Neural cell (in vitro differentiated cells): ENCODE results near the gene GP2. TPM values are rescaled to one million over a fixed set of nuclear protein-coding genes. Genes with fewer than 3 reads are reported as not detected.
A peak's percentile ranks its signal among the peaks of the same experiment; 100 is the strongest.

Experiments used
- H2AFZ ChIP-seq: fragments of 200-600, 300-800 bp; sonication (generic), shearing (Covaris generic); 2 replicates; pipeline ENCODE4 v1.6.0; 2014; ENCODE audit warnings: low read depth, mild to moderate bottlenecking, antibody characterized with exemption, low read length, moderate library complexity
- H3F3A ChIP-seq: fragments of 200-600 bp; shearing (Covaris generic); 2 replicates; pipeline ENCODE4 v1.6.1; 2016; ENCODE audit warnings: mild to moderate bottlenecking, moderate library complexity, mixed read lengths, antibody characterized with exemption, low read length; ENCODE audit not compliant: insufficient read depth, poor library complexity, severe bottlenecking
- H3K27ac ChIP-seq: fragments of 200-600, 300-800 bp; sonication (generic), shearing (Covaris generic); 2 replicates; pipeline ENCODE4 v1.5.1; 2014; ENCODE audit warnings: mild to moderate bottlenecking, low read length, moderate library complexity
- H3K27me3 ChIP-seq: fragments of 300-800, 200-600 bp; sonication (generic), shearing (Covaris generic); 2 replicates; pipeline ENCODE4 v1.6.0; 2014; ENCODE audit warnings: mild to moderate bottlenecking, low read depth, low read length, moderate library complexity; ENCODE audit not compliant: insufficient read depth
- H3K36me3 ChIP-seq: fragments of 300-800, 200-600 bp; sonication (generic), shearing (Covaris generic); 2 replicates; pipeline ENCODE4 v1.5.1; 2014; ENCODE audit warnings: mild to moderate bottlenecking, antibody characterized with exemption, low read length, moderate library complexity; ENCODE audit not compliant: insufficient read depth
- H3K4me2 ChIP-seq: fragments of 300-800, 200-600 bp; sonication (generic), shearing (Covaris generic); 2 replicates; pipeline ENCODE4 v1.6.0; 2014; ENCODE audit warnings: mild to moderate bottlenecking, low read length
- H3K4me3 ChIP-seq: fragments of 300-800, 200-600 bp; sonication (generic), shearing (Covaris generic); 2 replicates; pipeline ENCODE4 v1.5.1; 2014; ENCODE audit warnings: mild to moderate bottlenecking, low read length, moderate library complexity
- H3K79me2 ChIP-seq: fragments of 200-600 bp; shearing (Covaris generic); replicated peaks from 2 replicates; pipeline ENCODE4 v1.6.0; 2014; ENCODE audit warnings: mild to moderate bottlenecking, low read length, moderate library complexity; ENCODE audit not compliant: insufficient read depth
- H3K9ac ChIP-seq: fragments of 300-800, 200-600 bp; sonication (generic), shearing (Covaris generic); 2 replicates; pipeline ENCODE4 v1.6.1; 2016; ENCODE audit warnings: mild to moderate bottlenecking, low read length, mixed read lengths
- H3K9me2 ChIP-seq: fragments of 200-600 bp; shearing (Covaris generic); 2 replicates; pipeline ENCODE4 v1.6.1; 2016; ENCODE audit warnings: mild to moderate bottlenecking, low read length, mixed read lengths; ENCODE audit not compliant: insufficient read depth
- H3K9me3 ChIP-seq: fragments of 200-600, 300-800 bp; sonication (generic), shearing (Covaris generic); 2 replicates; pipeline ENCODE4 v1.6.1; 2016; ENCODE audit warnings: mild to moderate bottlenecking, mixed run types, low read length, moderate library complexity, mixed read lengths
- H4K20me1 ChIP-seq: fragments of 200-600 bp; shearing (Covaris generic); 2 replicates; pipeline ENCODE4 v1.6.1; 2016; ENCODE audit warnings: mild to moderate bottlenecking, mixed run types; ENCODE audit not compliant: insufficient read depth
- CTCF ChIP-seq: fragments of 450-650 bp; IDR thresholded peaks from 2 replicates; pipeline ENCODE4 v1.5.1; 2014; ENCODE audit warnings: antibody characterized with exemption, mild to moderate bottlenecking, moderate library complexity; ENCODE audit not compliant: poor library complexity, severe bottlenecking
- EP300 ChIP-seq: fragments of 450-650 bp; conservative IDR thresholded peaks from 2 replicates; pipeline ENCODE4 v1.6.1; 2014; ENCODE audit warnings: antibody characterized with exemption, mild to moderate bottlenecking, moderate library complexity; ENCODE audit not compliant: poor library complexity, severe bottlenecking
- EZH2 ChIP-seq: fragments of 200-600, 300-800 bp; shearing (Covaris generic), sonication (generic); IDR thresholded peaks from 2 replicates; pipeline ENCODE4 v1.6.1; 2014; ENCODE audit warnings: antibody characterized with exemption, low read length, borderline replicate concordance, mild to moderate bottlenecking; ENCODE audit not compliant: insufficient read depth, poor library complexity, severe bottlenecking
- MXI1 ChIP-seq: fragments of 450-650 bp; conservative IDR thresholded peaks from 2 replicates; pipeline ENCODE4 v1.6.1; 2014; ENCODE audit warnings: antibody characterized with exemption, mild to moderate bottlenecking; ENCODE audit not compliant: poor library complexity, severe bottlenecking
- POLR2AphosphoS5 ChIP-seq: IDR thresholded peaks from 2 replicates; pipeline ENCODE4 v1.6.1; 2012
- RAD21 ChIP-seq: fragments of 450-650 bp; conservative IDR thresholded peaks from 2 replicates; pipeline ENCODE4 v1.6.1; 2014; ENCODE audit warnings: antibody characterized with exemption, mild to moderate bottlenecking, moderate library complexity
- SMC3 ChIP-seq: fragments of 450-650 bp; conservative IDR thresholded peaks from 2 replicates; pipeline ENCODE4 v1.6.1; 2014; ENCODE audit warnings: antibody characterized with exemption, mild to moderate bottlenecking, moderate library complexity; ENCODE audit not compliant: poor library complexity
- TAF1 ChIP-seq: IDR thresholded peaks from 2 replicates; pipeline ENCODE4 v1.6.1; 2012; ENCODE audit warnings: low read depth
- polyA plus RNA-seq: library from polyadenylated mRNA; depleted of rRNA; stranded (reverse); fragments of >200 nt; gene quantifications from 2 replicates; pipeline ENCODE4 v1.2.3, GENCODE V29; 2014
- TF ChIP-seq, protein P1 (sequence below): IDR thresholded peaks from 2 replicates; pipeline ENCODE4 v1.6.1; 2012; ENCODE audit warnings: borderline replicate concordance

The GP2 gene
- polyA plus RNA-seq, 1 donor from 2014 or later = not detected

DNA sequence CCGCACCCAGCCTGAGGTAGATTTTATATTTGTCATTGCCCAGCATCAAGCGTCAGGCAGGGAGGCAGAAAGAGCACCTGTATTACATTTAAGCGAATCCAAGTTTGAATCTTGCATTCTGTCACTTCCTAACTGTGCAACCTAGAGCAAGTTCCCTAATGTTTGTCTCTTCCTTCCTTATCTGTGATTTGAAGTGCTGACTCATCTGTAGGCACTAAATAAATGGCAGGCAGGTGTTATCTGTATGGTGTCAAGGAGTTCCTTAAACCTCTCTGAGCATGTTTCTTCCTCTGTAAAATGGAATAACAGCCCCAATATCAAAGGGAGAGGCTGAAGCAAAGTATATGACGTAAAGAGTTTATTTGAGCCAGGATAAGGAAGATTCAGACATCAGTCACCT is 24.3 kb downstream of the GP2 start:
- TF ChIP-seq RAD21 = no peak
- TF ChIP-seq, protein P1, sequence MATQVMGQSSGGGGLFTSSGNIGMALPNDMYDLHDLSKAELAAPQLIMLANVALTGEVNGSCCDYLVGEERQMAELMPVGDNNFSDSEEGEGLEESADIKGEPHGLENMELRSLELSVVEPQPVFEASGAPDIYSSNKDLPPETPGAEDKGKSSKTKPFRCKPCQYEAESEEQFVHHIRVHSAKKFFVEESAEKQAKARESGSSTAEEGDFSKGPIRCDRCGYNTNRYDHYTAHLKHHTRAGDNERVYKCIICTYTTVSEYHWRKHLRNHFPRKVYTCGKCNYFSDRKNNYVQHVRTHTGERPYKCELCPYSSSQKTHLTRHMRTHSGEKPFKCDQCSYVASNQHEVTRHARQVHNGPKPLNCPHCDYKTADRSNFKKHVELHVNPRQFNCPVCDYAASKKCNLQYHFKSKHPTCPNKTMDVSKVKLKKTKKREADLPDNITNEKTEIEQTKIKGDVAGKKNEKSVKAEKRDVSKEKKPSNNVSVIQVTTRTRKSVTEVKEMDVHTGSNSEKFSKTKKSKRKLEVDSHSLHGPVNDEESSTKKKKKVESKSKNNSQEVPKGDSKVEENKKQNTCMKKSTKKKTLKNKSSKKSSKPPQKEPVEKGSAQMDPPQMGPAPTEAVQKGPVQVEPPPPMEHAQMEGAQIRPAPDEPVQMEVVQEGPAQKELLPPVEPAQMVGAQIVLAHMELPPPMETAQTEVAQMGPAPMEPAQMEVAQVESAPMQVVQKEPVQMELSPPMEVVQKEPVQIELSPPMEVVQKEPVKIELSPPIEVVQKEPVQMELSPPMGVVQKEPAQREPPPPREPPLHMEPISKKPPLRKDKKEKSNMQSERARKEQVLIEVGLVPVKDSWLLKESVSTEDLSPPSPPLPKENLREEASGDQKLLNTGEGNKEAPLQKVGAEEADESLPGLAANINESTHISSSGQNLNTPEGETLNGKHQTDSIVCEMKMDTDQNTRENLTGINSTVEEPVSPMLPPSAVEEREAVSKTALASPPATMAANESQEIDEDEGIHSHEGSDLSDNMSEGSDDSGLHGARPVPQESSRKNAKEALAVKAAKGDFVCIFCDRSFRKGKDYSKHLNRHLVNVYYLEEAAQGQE = no peak
- no peak for TF ChIP-seq EZH2
- TF ChIP-seq MXI1 = no peak
- Histone ChIP-seq H3F3A (no peaks in the 10 kb centered on the region), H3K4me3 (no peak overlapping the region), H2AFZ (no peak overlapping the region), H3K9ac (no peak overlapping the region), H3K36me3 (no peaks in the 10 kb centered on the region), H3K27me3 (no peaks in the 10 kb centered on the region), H3K9me3 (no peaks in the 10 kb centered on the region), H3K9me2 (no peaks in the 10 kb centered on the region), H3K4me2 (no peak overlapping the region), H3K79me2 (no peaks in the 10 kb centered on the region), H4K20me1 (no peaks in the 10 kb centered on the region), H3K27ac (no peak overlapping the region)

DNA sequence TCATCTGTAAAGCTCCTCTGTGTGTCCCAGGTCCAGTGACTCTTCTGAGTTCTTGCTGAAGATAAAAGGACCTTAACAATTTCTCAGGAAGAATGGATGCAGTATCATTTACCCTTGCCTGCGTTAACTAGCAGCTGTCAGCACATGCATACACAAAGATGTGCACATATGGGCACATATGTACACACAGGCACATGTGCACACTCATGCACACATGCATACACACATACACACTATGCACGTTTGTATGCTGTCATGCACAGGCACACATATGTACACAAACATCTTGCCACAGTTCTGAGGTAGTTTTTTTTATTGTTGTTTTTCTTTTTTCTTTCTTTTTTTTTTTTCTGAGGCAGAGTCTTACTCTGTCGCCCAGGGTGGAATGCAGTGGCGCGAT is 24.9 kb downstream of the GP2 start:
- Histone ChIP-seq H3K79me2 (no peaks in the 10 kb centered on the region), H3K27me3 (no peaks in the 10 kb centered on the region), H3K9me2 (no peaks in the 10 kb centered on the region), H3K4me2 (no peak overlapping the region), H3K4me3 (no peak overlapping the region), H3K36me3 (no peaks in the 10 kb centered on the region), H3K9ac (peak overlapping the region; percentile 11), H3K9me3 (no peaks in the 10 kb centered on the region), H4K20me1 (no peaks in the 10 kb centered on the region), H3F3A (no peaks in the 10 kb centered on the region), H2AFZ (no peak overlapping the region), H3K27ac (no peak overlapping the region)
- TF ChIP-seq EZH2 = no peak

- no peak overlapping the region for H3K9ac ChIP-seq
- no peaks in the 10 kb centered on the region for H3K79me2 ChIP-seq
- H3K27ac ChIP-seq = no peak overlapping the region
- no peak for TF ChIP-seq MXI1
- TF ChIP-seq, protein P1 = no peak
- no peak for TF ChIP-seq POLR2AphosphoS5
- no peak for TF ChIP-seq SMC3
- TF ChIP-seq TAF1 = no peak
- no peak for TF ChIP-seq EZH2
- no peak for TF ChIP-seq CTCF
- no peak for TF ChIP-seq EP300
- H3K4me2 ChIP-seq = no peak overlapping the region
- H3K9me2 ChIP-seq = no peaks in the 10 kb centered on the region
- no peaks in the 10 kb centered on the region for H3F3A ChIP-seq
- no peaks in the 10 kb centered on the region for H3K27me3 ChIP-seq
- no peak overlapping the region for H2AFZ ChIP-seq
- H4K20me1 ChIP-seq = no peaks in the 10 kb centered on the region
- no peak overlapping the region for H3K4me3 ChIP-seq
- no peaks in the 10 kb centered on the region for H3K36me3 ChIP-seq
- H3K9me3 ChIP-seq = no peaks in the 10 kb centered on the region
These were observed 25.5 kb downstream of the GP2 start for GRCh38 chr16:20301840-20302239.
